MCF 10A (cell line): ENCODE measurements around the gene DCP1B. TPM values are rescaled to one million over a fixed set of nuclear protein-coding genes. Genes with fewer than 3 reads are reported as not detected.

Experiments
- BruUV-seq: library from RNA; stranded (reverse); fragments of 400-500 nt; replicated peaks from 2 replicates; lab custom pipeline; 2021; lab: Mats Ljungman, UMichigan
- CTCF ChIA-PET: fragments of 300-600 bp; sonication (Branson Sonifier 250); formaldehyde crosslinking; extraction: SDS; loops from one replicate; lab custom pipeline; 2021; ENCODE audit warnings: antibody characterized with exemption, inconsistent platforms; lab: Yijun Ruan, JAX
- POLR2A ChIA-PET: fragments of 300-600, 350-650 bp; sonication (Branson Sonifier 250); formaldehyde crosslinking; extraction: SDS; loops from one replicate; lab custom pipeline; 2020; ENCODE audit warnings: antibody characterized with exemption, inconsistent platforms; lab: Yijun Ruan, JAX
- DNase-seq: peaks from one replicate; pipeline ENCODE4 v3.0.0-alpha.2; 2018; ENCODE audit not compliant: unreplicated experiment
- H3K27ac Mint-ChIP-seq: one replicate; pipeline ENCODE4 v1.8.0; 2022; ENCODE audit warnings: mild to moderate bottlenecking, low read depth, mixed read lengths; ENCODE audit not compliant: unreplicated experiment
- H3K27me3 Mint-ChIP-seq: one replicate; pipeline ENCODE4 v1.8.0; 2022; ENCODE audit warnings: mixed read lengths; ENCODE audit not compliant: insufficient read depth, unreplicated experiment
- H3K36me3 Mint-ChIP-seq: one replicate; pipeline ENCODE4 v1.8.0; 2022; ENCODE audit warnings: mild to moderate bottlenecking, moderate library complexity, mixed read lengths; ENCODE audit not compliant: insufficient read depth, unreplicated experiment
- H3K4me1 Mint-ChIP-seq: one replicate; pipeline ENCODE4 v1.8.0; 2022; ENCODE audit warnings: mixed read lengths; ENCODE audit not compliant: insufficient read depth, unreplicated experiment
- H3K4me3 Mint-ChIP-seq: one replicate; pipeline ENCODE4 v1.8.0; 2022; ENCODE audit warnings: mild to moderate bottlenecking, moderate library complexity, mixed read lengths; ENCODE audit not compliant: unreplicated experiment
- H3K9me3 Mint-ChIP-seq: one replicate; pipeline ENCODE4 v1.8.0; 2022; ENCODE audit warnings: mixed read lengths; ENCODE audit not compliant: unreplicated experiment
- intact Hi-C: fragments of 100-400 bp; cut with micrococcal nuclease; formaldehyde crosslinking; loops from 2 replicates; pipeline ENCODE4 v1.14.1; 2022
- total RNA-seq: library from RNA; stranded (reverse); gene quantifications from 2 replicates; pipeline ENCODE4 v1.2.3, GENCODE V29; 2022
- TF ChIP-seq, protein P1 (sequence below): fragments of 200-600 bp; IDR thresholded peaks from one replicate; pipeline ENCODE4 v1.8.0; 2022; ENCODE audit warnings: antibody characterized with exemption, mild to moderate bottlenecking; ENCODE audit not compliant: unreplicated experiment

The DCP1B gene
- total RNA-seq, 1 experiment from 2014 or later, result 5.5 TPM

- Mint-ChIP-seq H3K4me1 (peaks cover 10% of the 10 kb centered on the region), H3K4me3 (no peak overlapping the region), H3K27me3 (no peaks in the 10 kb centered on the region), H3K9me3 (no peaks in the 10 kb centered on the region), H3K36me3 (peaks cover 11% of the 10 kb centered on the region), H3K27ac (no peak overlapping the region)
- ChIA-PET CTCF (no interaction called here), POLR2A (no interaction called here)
- BruUV-seq, result no TSS peak
- intact Hi-C loops, result no loop called here
- DNase-seq, result no peak
- TF ChIP-seq, protein P1, sequence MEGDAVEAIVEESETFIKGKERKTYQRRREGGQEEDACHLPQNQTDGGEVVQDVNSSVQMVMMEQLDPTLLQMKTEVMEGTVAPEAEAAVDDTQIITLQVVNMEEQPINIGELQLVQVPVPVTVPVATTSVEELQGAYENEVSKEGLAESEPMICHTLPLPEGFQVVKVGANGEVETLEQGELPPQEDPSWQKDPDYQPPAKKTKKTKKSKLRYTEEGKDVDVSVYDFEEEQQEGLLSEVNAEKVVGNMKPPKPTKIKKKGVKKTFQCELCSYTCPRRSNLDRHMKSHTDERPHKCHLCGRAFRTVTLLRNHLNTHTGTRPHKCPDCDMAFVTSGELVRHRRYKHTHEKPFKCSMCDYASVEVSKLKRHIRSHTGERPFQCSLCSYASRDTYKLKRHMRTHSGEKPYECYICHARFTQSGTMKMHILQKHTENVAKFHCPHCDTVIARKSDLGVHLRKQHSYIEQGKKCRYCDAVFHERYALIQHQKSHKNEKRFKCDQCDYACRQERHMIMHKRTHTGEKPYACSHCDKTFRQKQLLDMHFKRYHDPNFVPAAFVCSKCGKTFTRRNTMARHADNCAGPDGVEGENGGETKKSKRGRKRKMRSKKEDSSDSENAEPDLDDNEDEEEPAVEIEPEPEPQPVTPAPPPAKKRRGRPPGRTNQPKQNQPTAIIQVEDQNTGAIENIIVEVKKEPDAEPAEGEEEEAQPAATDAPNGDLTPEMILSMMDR, result no peak
These were observed 15.1 kb downstream of the DCP1B start for GRCh38 chr12:1989111-1989510.

DNA sequence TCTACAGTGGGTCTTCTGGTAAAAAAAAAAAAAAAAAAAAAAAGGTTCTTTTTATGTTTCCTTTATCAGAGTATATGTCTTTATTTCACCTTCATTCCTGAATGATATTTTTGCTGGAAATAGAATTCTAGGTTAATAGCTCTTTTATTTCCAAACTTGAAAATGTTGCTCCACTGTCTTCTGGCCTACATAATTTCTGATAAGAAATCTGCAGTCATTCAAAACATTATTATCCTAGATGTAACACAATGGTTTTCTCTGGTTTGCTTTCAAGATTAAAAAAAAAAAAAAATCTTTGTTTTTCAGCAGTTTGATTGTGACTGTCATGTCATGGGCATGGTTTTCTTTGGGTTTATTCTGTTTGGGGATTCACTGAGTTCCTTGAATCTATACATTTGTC is 19.5 kb downstream of the DCP1B start:
- no TSS peak for BruUV-seq
- no peaks in the 10 kb centered on the region for H3K4me1 Mint-ChIP-seq
- intact Hi-C loops, result no loop called here
- no peak for DNase-seq
- TF ChIP-seq, protein P1, result no peak
- POLR2A ChIA-PET, result no interaction called here
- peaks cover 11% of the 10 kb centered on the region for H3K36me3 Mint-ChIP-seq
- peaks cover 34% of the 10 kb centered on the region for H3K27me3 Mint-ChIP-seq
- H3K9me3 Mint-ChIP-seq, result no peaks in the 10 kb centered on the region
- no peak overlapping the region for H3K27ac Mint-ChIP-seq
- CTCF ChIA-PET, result interaction anchor here (0.7 kb wide), 2 partner anchors 9 to 1087 kb away, joined by 4 read pairs; no protein-coding TSS in a partner anchor
- H3K4me3 Mint-ChIP-seq, result no peak overlapping the region

GRCh38 chr12:1980282-1980681 is 24.0 kb downstream of the DCP1B start:
- H3K27ac Mint-ChIP-seq, result no peak overlapping the region
- no TSS peak for BruUV-seq
- ChIA-PET POLR2A (no interaction called here), CTCF (no interaction called here)
- TF ChIP-seq, protein P1, result no peak
- H3K4me3 Mint-ChIP-seq, result no peak overlapping the region
- H3K9me3 Mint-ChIP-seq, result no peaks in the 10 kb centered on the region
- peaks cover 49% of the 10 kb centered on the region for H3K27me3 Mint-ChIP-seq
- H3K36me3 Mint-ChIP-seq, result no peaks in the 10 kb centered on the region
- no peaks in the 10 kb centered on the region for H3K4me1 Mint-ChIP-seq
- DNase-seq, result no peak
- intact Hi-C loops, result no loop called here

DNA sequence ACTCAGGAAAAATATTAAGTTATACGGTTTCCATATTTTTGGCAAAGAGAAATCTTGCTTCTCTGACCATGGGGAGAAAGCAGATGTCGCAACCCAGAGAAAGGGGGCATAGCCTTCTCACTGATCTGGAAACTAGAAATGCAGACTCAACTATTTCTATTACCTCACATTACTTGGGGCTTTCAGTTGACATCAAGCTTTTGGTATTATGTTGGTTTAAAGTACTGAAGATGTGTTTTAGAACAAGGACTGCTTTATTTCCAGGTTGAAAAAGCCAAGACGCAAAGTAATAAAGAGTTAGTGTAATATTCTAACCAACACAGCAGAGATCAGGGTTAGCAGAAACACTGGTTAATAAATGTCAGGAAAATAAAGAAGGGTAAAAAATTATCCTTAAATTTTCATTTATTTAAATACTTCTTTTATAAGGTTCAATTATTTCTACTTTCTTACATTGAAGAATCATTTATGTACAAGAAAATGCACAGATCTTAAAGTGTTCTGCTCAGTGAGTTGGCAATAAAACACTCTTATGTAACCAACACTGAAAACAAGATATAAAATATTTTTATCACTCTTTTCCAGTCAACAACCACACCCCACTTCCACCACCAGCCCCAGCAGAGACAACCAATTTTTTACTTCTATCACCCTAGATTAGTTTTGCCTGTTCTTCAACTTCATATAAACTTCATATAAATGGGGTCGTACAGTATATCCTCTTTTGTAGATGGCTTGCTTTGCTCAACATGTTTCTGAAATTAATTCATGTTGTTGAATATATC is 26.0 kb downstream of the DCP1B start:
- no peak for DNase-seq
- no peak overlapping the region for H3K4me3 Mint-ChIP-seq
- POLR2A ChIA-PET, result interaction anchor here (1.0 kb wide), 1 partner anchor 30 kb away, joined by 5 read pairs; no protein-coding TSS in a partner anchor
- no TSS peak for BruUV-seq
- intact Hi-C loops, result no loop called here
- TF ChIP-seq, protein P1, result no peak
- CTCF ChIA-PET, result interaction anchor here (0.8 kb wide), 1 partner anchor 147 kb away, joined by 3 read pairs; no protein-coding TSS in a partner anchor
- H3K36me3 Mint-ChIP-seq, result no peaks in the 10 kb centered on the region
- no peaks in the 10 kb centered on the region for H3K4me1 Mint-ChIP-seq
- peaks cover 57% of the 10 kb centered on the region for H3K27me3 Mint-ChIP-seq
- H3K27ac Mint-ChIP-seq, result no peak overlapping the region
- no peaks in the 10 kb centered on the region for H3K9me3 Mint-ChIP-seq
